HFFc6 (cell line): ENCODE data around the gene GOLGB1. TPM values are rescaled to one million over a fixed set of nuclear protein-coding genes. Genes with fewer than 3 reads are reported as not detected.

Experiments
- DNase-seq: peaks from one replicate; pipeline ENCODE4 v3.0.0-alpha.2; 2018
- H3K27ac Mint-ChIP-seq: 2 replicates; pipeline ENCODE4 v1.8.0; 2020; ENCODE audit warnings: mild to moderate bottlenecking, mixed read lengths
- H3K27me3 Mint-ChIP-seq: 2 replicates; pipeline ENCODE4 v1.8.0; 2021; ENCODE audit warnings: mild to moderate bottlenecking, moderate library complexity, mixed read lengths; ENCODE audit not compliant: insufficient read depth
- H3K36me3 Mint-ChIP-seq: 2 replicates; pipeline ENCODE4 v1.8.0; 2021; ENCODE audit warnings: low read depth, mixed read lengths
- H3K4me1 Mint-ChIP-seq: 2 replicates; pipeline ENCODE4 v1.8.0; 2020; ENCODE audit warnings: low read depth, mixed read lengths
- H3K4me3 Mint-ChIP-seq: 2 replicates; pipeline ENCODE4 v1.8.0; 2020; ENCODE audit warnings: mild to moderate bottlenecking, moderate library complexity, mixed read lengths
- H3K9me3 Mint-ChIP-seq: 2 replicates; pipeline ENCODE4 v1.8.0; 2020; ENCODE audit warnings: mild to moderate bottlenecking, mixed read lengths
- CTCF ChIP-seq: fragments of 200-600 bp; sonication (generic); IDR thresholded peaks from 2 replicates; pipeline ENCODE4 v1.5.0; 2021; ENCODE audit warnings: antibody characterized with exemption, mild to moderate bottlenecking
- total RNA-seq, 6 experiments: library from RNA; stranded (reverse); fragmentation: NEBNext Ultra II Directional; extraction: Animal tissue kit (Norgen Biotek cat#: 25700); gene quantifications; 2 replicates in 1 of 6; 3 replicates in 5 of 6; pipeline ENCODE4 v1.2.3, GENCODE V29; 2021

The GOLGB1 gene
- total RNA-seq, 6 experiments from 2014 or later = 33.5 to 43.9 (median 37.4) TPM

GRCh38 chr3:121757812-121758545 lies 8.4 kb upstream of the GOLGB1 start:
- Mint-ChIP-seq H3K27ac (no peak overlapping the region), H3K4me3 (no peak overlapping the region), H3K9me3 (no peaks in the 10 kb centered on the region), H3K4me1 (no peaks in the 10 kb centered on the region), H3K27me3 (peaks cover 11% of the 10 kb centered on the region), H3K36me3 (no peaks in the 10 kb centered on the region)
- DNase-seq = no peak
- TF ChIP-seq CTCF = no peak

- Mint-ChIP-seq H3K27me3 (peaks cover 10% of the 10 kb centered on the region), H3K9me3 (no peaks in the 10 kb centered on the region), H3K27ac (no peak overlapping the region), H3K4me3 (no peak overlapping the region), H3K36me3 (no peaks in the 10 kb centered on the region), H3K4me1 (no peaks in the 10 kb centered on the region)
- TF ChIP-seq CTCF = no peak
- DNase-seq = no peak
Observed at GRCh38 chr3:121757087-121757811, 7.7 kb upstream of the GOLGB1 start.

GRCh38 chr3:121752772-121753171 lies 3.2 kb upstream of the GOLGB1 start:
- H3K27me3 Mint-ChIP-seq = peaks cover 2% of the 10 kb centered on the region; the same call in 1 of the 2 replicates
- DNase-seq = no peak
- H3K4me3 Mint-ChIP-seq = no peak overlapping the region
- no peaks in the 10 kb centered on the region for H3K36me3 Mint-ChIP-seq
- no peak overlapping the region for H3K27ac Mint-ChIP-seq
- H3K4me1 Mint-ChIP-seq = no peaks in the 10 kb centered on the region; the same call in 1 of the 2 replicates
- H3K9me3 Mint-ChIP-seq = no peaks in the 10 kb centered on the region
- no peak for TF ChIP-seq CTCF

- Mint-ChIP-seq H3K27ac (no peak overlapping the region), H3K4me3 (no peak overlapping the region), H3K36me3 (no peaks in the 10 kb centered on the region), H3K27me3 (peaks cover 2% of the 10 kb centered on the region; the same call in 1 of the 2 replicates), H3K4me1 (no peaks in the 10 kb centered on the region; the same call in 1 of the 2 replicates), H3K9me3 (no peaks in the 10 kb centered on the region)
- no peak for DNase-seq
- TF ChIP-seq CTCF = no peak
Observed at GRCh38 chr3:121752261-121752660, 2.7 kb upstream of the GOLGB1 start.

GRCh38 chr3:121750087-121750415 lies 510 bp upstream of the GOLGB1 start:
- H3K4me3 Mint-ChIP-seq = no peak overlapping the region
- no peaks in the 10 kb centered on the region for H3K9me3 Mint-ChIP-seq
- H3K27me3 Mint-ChIP-seq = no peaks in the 10 kb centered on the region
- H3K4me1 Mint-ChIP-seq = no peaks in the 10 kb centered on the region; the same call in 1 of the 2 replicates
- no peak for TF ChIP-seq CTCF
- no peak for DNase-seq
- no peaks in the 10 kb centered on the region for H3K36me3 Mint-ChIP-seq
- H3K27ac Mint-ChIP-seq = no peak overlapping the region
